Liver (tissue), 3 donors: ENCODE measurements around the gene DGKD.

Experiments used
- EGR1 ChIP-seq, 2 donors: IDR thresholded peaks; 2 replicates each; pipeline ENCODE4 v1.6.1; 2016 to 2018; ENCODE audit warnings: antibody characterized with exemption in 2 of 2, low read depth in 2 of 2
- HNF4G ChIP-seq: IDR thresholded peaks from 2 replicates; pipeline ENCODE4 v1.6.1; 2016; ENCODE audit warnings: antibody characterized with exemption
- JUND ChIP-seq, 2 donors: IDR thresholded peaks; 2 replicates each; pipeline ENCODE4 v1.6.1; 2016; ENCODE audit warnings: antibody characterized with exemption in 2 of 2
- RAD21 ChIP-seq, 2 donors: IDR thresholded peaks; 2 replicates each; pipeline ENCODE4 v1.6.1; 2016; ENCODE audit warnings: antibody characterized with exemption in 2 of 2, mild to moderate bottlenecking in 2 of 2
- SP1 ChIP-seq: IDR thresholded peaks from 2 replicates; pipeline ENCODE4 v1.6.1; 2018; ENCODE audit warnings: antibody characterized with exemption, mild to moderate bottlenecking
- TAF1 ChIP-seq: conservative IDR thresholded peaks from 2 replicates; pipeline ENCODE4 v1.6.1; 2016; ENCODE audit warnings: antibody characterized with exemption, mild to moderate bottlenecking
- YY1 ChIP-seq: IDR thresholded peaks from 2 replicates; pipeline ENCODE4 v1.6.1; 2016; ENCODE audit warnings: antibody characterized with exemption, mild to moderate bottlenecking
- TF ChIP-seq, protein P1 (sequence below): fragments of 150-350 bp; IDR thresholded peaks from 2 replicates; pipeline ENCODE4 v1.5.1; 2017; ENCODE audit warnings: improper control_type of control experiment, low read depth, low read length; ENCODE audit not compliant: missing input control
- TF ChIP-seq, protein P2 (sequence below): IDR thresholded peaks from 2 replicates; pipeline ENCODE4 v1.6.1; 2016; ENCODE audit warnings: antibody characterized with exemption, mild to moderate bottlenecking
- TF ChIP-seq, protein P3 (sequence below): IDR thresholded peaks from 2 replicates; pipeline ENCODE4 v1.6.1; 2016; ENCODE audit warnings: antibody characterized with exemption
- donor health status: healthy.
- donor health status: healthy.

DNA sequence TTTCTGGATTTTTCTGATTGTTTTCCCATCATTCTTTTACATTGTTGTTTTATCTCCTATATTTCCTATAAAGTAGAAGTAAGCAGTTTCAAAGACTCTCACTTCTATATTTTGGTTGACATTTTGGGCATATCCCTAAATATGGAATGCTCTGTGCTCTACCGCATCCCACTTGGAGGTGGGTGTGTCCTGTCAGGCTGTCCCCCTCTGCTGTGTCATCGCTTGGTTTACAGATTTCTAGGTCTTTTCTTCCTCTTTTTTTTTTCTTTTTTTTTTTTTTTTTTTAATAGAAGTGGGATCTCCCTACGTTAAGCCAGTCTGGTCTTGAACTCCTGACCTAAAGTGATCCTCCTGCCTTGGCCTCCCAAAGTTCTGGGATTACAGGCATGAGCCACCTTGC is 13.3 kb downstream of the DGKD start:
- TF ChIP-seq, protein P1, sequence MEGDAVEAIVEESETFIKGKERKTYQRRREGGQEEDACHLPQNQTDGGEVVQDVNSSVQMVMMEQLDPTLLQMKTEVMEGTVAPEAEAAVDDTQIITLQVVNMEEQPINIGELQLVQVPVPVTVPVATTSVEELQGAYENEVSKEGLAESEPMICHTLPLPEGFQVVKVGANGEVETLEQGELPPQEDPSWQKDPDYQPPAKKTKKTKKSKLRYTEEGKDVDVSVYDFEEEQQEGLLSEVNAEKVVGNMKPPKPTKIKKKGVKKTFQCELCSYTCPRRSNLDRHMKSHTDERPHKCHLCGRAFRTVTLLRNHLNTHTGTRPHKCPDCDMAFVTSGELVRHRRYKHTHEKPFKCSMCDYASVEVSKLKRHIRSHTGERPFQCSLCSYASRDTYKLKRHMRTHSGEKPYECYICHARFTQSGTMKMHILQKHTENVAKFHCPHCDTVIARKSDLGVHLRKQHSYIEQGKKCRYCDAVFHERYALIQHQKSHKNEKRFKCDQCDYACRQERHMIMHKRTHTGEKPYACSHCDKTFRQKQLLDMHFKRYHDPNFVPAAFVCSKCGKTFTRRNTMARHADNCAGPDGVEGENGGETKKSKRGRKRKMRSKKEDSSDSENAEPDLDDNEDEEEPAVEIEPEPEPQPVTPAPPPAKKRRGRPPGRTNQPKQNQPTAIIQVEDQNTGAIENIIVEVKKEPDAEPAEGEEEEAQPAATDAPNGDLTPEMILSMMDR, result no peak
- TF ChIP-seq, protein P2, sequence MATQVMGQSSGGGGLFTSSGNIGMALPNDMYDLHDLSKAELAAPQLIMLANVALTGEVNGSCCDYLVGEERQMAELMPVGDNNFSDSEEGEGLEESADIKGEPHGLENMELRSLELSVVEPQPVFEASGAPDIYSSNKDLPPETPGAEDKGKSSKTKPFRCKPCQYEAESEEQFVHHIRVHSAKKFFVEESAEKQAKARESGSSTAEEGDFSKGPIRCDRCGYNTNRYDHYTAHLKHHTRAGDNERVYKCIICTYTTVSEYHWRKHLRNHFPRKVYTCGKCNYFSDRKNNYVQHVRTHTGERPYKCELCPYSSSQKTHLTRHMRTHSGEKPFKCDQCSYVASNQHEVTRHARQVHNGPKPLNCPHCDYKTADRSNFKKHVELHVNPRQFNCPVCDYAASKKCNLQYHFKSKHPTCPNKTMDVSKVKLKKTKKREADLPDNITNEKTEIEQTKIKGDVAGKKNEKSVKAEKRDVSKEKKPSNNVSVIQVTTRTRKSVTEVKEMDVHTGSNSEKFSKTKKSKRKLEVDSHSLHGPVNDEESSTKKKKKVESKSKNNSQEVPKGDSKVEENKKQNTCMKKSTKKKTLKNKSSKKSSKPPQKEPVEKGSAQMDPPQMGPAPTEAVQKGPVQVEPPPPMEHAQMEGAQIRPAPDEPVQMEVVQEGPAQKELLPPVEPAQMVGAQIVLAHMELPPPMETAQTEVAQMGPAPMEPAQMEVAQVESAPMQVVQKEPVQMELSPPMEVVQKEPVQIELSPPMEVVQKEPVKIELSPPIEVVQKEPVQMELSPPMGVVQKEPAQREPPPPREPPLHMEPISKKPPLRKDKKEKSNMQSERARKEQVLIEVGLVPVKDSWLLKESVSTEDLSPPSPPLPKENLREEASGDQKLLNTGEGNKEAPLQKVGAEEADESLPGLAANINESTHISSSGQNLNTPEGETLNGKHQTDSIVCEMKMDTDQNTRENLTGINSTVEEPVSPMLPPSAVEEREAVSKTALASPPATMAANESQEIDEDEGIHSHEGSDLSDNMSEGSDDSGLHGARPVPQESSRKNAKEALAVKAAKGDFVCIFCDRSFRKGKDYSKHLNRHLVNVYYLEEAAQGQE, result no peak
- TF ChIP-seq RAD21 (IDR thresholded peaks at IDR 0.05), result no peak
- no peak for TF ChIP-seq YY1
- TF ChIP-seq TAF1, result no peak
- TF ChIP-seq HNF4G, result no peak
- TF ChIP-seq, protein P3, sequence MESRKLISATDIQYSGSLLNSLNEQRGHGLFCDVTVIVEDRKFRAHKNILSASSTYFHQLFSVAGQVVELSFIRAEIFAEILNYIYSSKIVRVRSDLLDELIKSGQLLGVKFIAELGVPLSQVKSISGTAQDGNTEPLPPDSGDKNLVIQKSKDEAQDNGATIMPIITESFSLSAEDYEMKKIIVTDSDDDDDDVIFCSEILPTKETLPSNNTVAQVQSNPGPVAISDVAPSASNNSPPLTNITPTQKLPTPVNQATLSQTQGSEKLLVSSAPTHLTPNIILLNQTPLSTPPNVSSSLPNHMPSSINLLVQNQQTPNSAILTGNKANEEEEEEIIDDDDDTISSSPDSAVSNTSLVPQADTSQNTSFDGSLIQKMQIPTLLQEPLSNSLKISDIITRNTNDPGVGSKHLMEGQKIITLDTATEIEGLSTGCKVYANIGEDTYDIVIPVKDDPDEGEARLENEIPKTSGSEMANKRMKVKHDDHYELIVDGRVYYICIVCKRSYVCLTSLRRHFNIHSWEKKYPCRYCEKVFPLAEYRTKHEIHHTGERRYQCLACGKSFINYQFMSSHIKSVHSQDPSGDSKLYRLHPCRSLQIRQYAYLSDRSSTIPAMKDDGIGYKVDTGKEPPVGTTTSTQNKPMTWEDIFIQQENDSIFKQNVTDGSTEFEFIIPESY, result no peak
- TF ChIP-seq SP1, result no peak
- no peak for TF ChIP-seq JUND (IDR thresholded peaks at IDR 0.05)
- TF ChIP-seq EGR1 (IDR thresholded peaks at IDR 0.05; ENCODE audit: low read depth in 2 of 2), result no peak
